UCSD-AML1 (cell line): ENCODE measurements around the gene ADAM15.

Experiments
- DNase-seq: peaks from one replicate; lab custom pipeline; 2025; ENCODE audit not compliant: unreplicated experiment; lab: John Stamatoyannopoulos, UW

ADAM15 gene

GRCh38 chr1:155110381-155110780, 59.3 kb downstream of the ADAM15 start:
- DNase-seq: no peak

- no peak for DNase-seq
Observed at GRCh38 chr1:155110826-155111225, 59.7 kb downstream of the ADAM15 start.
